Measurements from ENCODE around the gene RPS3. TPM values are rescaled to one million over a fixed set of nuclear protein-coding genes. Genes with fewer than 3 reads are reported as not detected.

RPS3 gene
- total and polyA plus RNA-seq, 2 of the 13 experiments (the other 11 are each of a cell fraction or from before 2014, with no cell fraction given), result 2,143 to 3,616 TPM

GRCh38 chr11:75350743-75351540 is 48.4 kb upstream of the RPS3 start (continued):
- TF ChIP-seq ZHX2 (IDR thresholded peaks at IDR 0.05; ENCODE audit: low read depth) (no peak), ZHX2 (CRISPR knock-in tag; IDR thresholded peaks at IDR 0.05; ENCODE audit: borderline replicate concordance) (0 out of 2 replicates have a peak, but pooled peaks have one; percentile 10), ZFP36L1 (CRISPR knock-in tag; IDR thresholded peaks at IDR 0.05) (0 out of 2 replicates have a peak, but pooled peaks have one; percentile 47), YEATS2 (CRISPR knock-in tag; IDR thresholded peaks at IDR 0.05; ENCODE audit: borderline replicate concordance) (0 out of 2 replicates have a peak, but pooled peaks have one; percentile 12), CHCHD3 (CRISPR knock-in tag; IDR thresholded peaks at IDR 0.05) (peak; percentile 51; the same call in 1 of the 2 replicates), PHF20 (CRISPR knock-in tag; IDR thresholded peaks at IDR 0.05) (no peak), ZNF589 (CRISPR knock-in tag; conservative IDR thresholded peaks at IDR 0.05) (peak; percentile 79; the same call in 1 of the 2 replicates), ZHX1 (CRISPR knock-in tag; IDR thresholded peaks at IDR 0.05; ENCODE audit: low read depth) (peak; percentile 45; the same call in 1 of the 2 replicates), FUBP1 (CRISPR knock-in tag; IDR thresholded peaks at IDR 0.05; ENCODE audit: borderline replicate concordance) (peak; percentile 64; the same call in 1 of the 2 replicates), DPF2 (CRISPR knock-in tag; IDR thresholded peaks at IDR 0.05; ENCODE audit: borderline replicate concordance, low read depth) (0 out of 2 replicates have a peak, but pooled peaks have one; percentile 26)

Measured in HepG2 (cell line).